ENCODE results near the gene LY86. TPM values are rescaled to one million over a fixed set of nuclear protein-coding genes. Genes with fewer than 3 reads are reported as not detected.
A peak's percentile ranks its signal among the peaks of the same experiment; 100 is the strongest.

The LY86 gene
- total and polyA plus RNA-seq, 9 of the 15 experiments (the other 6 are each of a cell fraction or from before 2014, with no cell fraction given) = 0.08 to 0.20 TPM; not detected in 7

- TF ChIP-seq ZFP1 (CRISPR knock-in tag; IDR thresholded peaks at IDR 0.05) (no peak), ZNF143 (CRISPR knock-in tag; IDR thresholded peaks at IDR 0.05) (no peak), FOXK2 (conservative IDR thresholded peaks at IDR 0.05 in 1 of 2, IDR thresholded peaks at IDR 0.05 in 1 of 2; ENCODE audit: low read depth in 2 of 2) (no peak), HNRNPH1 (optimal IDR thresholded peaks at IDR 0.05; ENCODE audit: low read depth, low read length) (no peak), ZKSCAN3 (CRISPR knock-in tag; IDR thresholded peaks at IDR 0.05) (no peak), MAFK (IDR thresholded peaks at IDR 0.05; ENCODE audit: low read length) (no peak)
- TF ChIP-seq, protein P1, sequence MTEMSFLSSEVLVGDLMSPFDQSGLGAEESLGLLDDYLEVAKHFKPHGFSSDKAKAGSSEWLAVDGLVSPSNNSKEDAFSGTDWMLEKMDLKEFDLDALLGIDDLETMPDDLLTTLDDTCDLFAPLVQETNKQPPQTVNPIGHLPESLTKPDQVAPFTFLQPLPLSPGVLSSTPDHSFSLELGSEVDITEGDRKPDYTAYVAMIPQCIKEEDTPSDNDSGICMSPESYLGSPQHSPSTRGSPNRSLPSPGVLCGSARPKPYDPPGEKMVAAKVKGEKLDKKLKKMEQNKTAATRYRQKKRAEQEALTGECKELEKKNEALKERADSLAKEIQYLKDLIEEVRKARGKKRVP (CRISPR knock-in tag; IDR thresholded peaks at IDR 0.05) = peak; percentile 60; the same call in 1 of the 2 replicates
Measured at GRCh38 chr6:6557886-6558285, 30.6 kb upstream of the LY86 start (continued).

DNA sequence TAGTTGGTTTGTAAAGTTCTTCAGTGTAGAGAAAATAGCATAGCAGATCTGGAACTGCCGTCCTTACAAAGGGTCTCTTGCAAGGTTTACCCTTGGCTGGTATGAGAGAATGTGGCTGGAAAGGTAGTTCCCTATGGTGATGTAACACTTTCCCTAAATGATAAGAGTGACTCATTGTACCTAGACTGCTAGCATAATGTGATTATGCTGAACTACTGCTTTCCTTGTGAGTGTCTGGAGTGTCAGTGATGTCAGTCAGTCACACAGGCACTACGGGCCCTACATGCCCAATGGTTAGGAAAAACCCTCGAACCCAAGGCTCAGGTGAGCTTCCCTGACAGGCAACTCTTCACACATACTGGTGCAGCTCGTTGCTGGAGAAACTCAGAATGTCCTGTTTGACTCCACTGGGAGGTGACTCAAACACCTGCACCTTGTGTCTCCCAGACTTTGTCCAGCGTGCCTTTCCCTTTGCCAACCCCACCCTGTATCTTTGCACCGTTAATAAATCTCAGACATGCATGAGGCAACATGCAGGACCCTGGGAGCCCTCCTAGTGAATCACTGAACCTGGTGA, 28.4 kb upstream of the LY86 start:
- peaks cover 0 to 3% of the 10 kb centered on the region in 2 experiments; a peak in 1 of 5 replicates for H3K4me1 ChIP-seq (replicated peaks in 1 of 2; ENCODE audit: control insufficient read depth in 2 of 2, insufficient read depth in 2 of 2, low read length in 2 of 2)
- H3K36me3 ChIP-seq (ENCODE audit: control insufficient read depth, insufficient read depth, low read length) = no peaks in the 10 kb centered on the region
- no peak overlapping the region for H3K4me2 ChIP-seq (ENCODE audit: insufficient read depth, low read length)
- ChIA-PET CTCF (ENCODE audit: low intra/inter-chr PET ratio) (no interaction called here), POLR2A (no interaction called here)
- FAIRE-seq (no peak), ATAC-seq (no peak), DNase-seq (ENCODE audit: extremely low read depth in 1 of 4, low spot score in 3 of 4) (no peak)
- in situ Hi-C loops (cut with MboI) (no loop called here), intact Hi-C loops (cut with micrococcal nuclease) (loop anchor here (5.0 to 10.0 kb wide), 3 partner anchors 87 to 697 kb away; no protein-coding TSS in a partner anchor)
- no peaks in the 10 kb centered on the region for H3K9me3 ChIP-seq (replicated peaks; ENCODE audit: control insufficient read depth, insufficient read depth, low read depth, low read length)
- BruUV-seq (replicated peaks) = no TSS peak
- H2AFZ ChIP-seq (ENCODE audit: low read depth, low read length) = no peak overlapping the region
- 0% methylated on average over 6 of the region's 6 CpGs for WGBS (ENCODE audit: insufficient coverage, low coverage, missing lambda C conversion rate)
- no peaks in the 10 kb centered on the region for H3K9me1 ChIP-seq (ENCODE audit: control insufficient read depth, insufficient read depth, low read length)
- H3K27me3 ChIP-seq (ENCODE audit: control insufficient read depth in 2 of 2, insufficient read depth in 2 of 2, low read length in 2 of 2) = peaks cover 0 to 17% of the 10 kb centered on the region in 2 experiments; a peak in 2 of 5 replicates
- H4K20me1 ChIP-seq (replicated peaks; ENCODE audit: control insufficient read depth, insufficient read depth, low read length) = no peaks in the 10 kb centered on the region
- H3K79me2 ChIP-seq (ENCODE audit: control insufficient read depth, insufficient read depth, low read length) = no peaks in the 10 kb centered on the region
- H3K4me3 ChIP-seq = no peak overlapping the region
- no peak overlapping the region for H3K9ac ChIP-seq (ENCODE audit: insufficient read depth in 1 of 2, low read depth in 2 of 2, low read length in 2 of 2)
- H3K27ac ChIP-seq (ENCODE audit: extremely low read depth, low read depth, low read length) = no peak overlapping the region
- TF ChIP-seq, protein P2, sequence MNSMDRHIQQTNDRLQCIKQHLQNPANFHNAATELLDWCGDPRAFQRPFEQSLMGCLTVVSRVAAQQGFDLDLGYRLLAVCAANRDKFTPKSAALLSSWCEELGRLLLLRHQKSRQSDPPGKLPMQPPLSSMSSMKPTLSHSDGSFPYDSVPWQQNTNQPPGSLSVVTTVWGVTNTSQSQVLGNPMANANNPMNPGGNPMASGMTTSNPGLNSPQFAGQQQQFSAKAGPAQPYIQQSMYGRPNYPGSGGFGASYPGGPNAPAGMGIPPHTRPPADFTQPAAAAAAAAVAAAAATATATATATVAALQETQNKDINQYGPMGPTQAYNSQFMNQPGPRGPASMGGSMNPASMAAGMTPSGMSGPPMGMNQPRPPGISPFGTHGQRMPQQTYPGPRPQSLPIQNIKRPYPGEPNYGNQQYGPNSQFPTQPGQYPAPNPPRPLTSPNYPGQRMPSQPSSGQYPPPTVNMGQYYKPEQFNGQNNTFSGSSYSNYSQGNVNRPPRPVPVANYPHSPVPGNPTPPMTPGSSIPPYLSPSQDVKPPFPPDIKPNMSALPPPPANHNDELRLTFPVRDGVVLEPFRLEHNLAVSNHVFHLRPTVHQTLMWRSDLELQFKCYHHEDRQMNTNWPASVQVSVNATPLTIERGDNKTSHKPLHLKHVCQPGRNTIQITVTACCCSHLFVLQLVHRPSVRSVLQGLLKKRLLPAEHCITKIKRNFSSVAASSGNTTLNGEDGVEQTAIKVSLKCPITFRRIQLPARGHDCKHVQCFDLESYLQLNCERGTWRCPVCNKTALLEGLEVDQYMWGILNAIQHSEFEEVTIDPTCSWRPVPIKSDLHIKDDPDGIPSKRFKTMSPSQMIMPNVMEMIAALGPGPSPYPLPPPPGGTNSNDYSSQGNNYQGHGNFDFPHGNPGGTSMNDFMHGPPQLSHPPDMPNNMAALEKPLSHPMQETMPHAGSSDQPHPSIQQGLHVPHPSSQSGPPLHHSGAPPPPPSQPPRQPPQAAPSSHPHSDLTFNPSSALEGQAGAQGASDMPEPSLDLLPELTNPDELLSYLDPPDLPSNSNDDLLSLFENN (IDR thresholded peaks at IDR 0.05; ENCODE audit: low read depth in 2 of 2, low read length in 2 of 2) = no peak
- no peak for TF ChIP-seq NRF1 (conservative IDR thresholded peaks at IDR 0.05 in 1 of 2, IDR thresholded peaks at IDR 0.05 in 1 of 2)
- TF ChIP-seq JUN (IDR thresholded peaks at IDR 0.05; ENCODE audit: borderline replicate concordance, low read depth, low read length) = peak; percentile 56; the same call in 1 of the 2 replicates
- TF ChIP-seq JUN (CRISPR knock-in tag; IDR thresholded peaks at IDR 0.05; ENCODE audit: borderline replicate concordance) = no peak
- peak; percentile 79 for TF ChIP-seq FOSL1 (tag; conservative IDR thresholded peaks at IDR 0.05)
- TF ChIP-seq GABPA (tag; conservative IDR thresholded peaks at IDR 0.05; ENCODE audit: low read depth) = no peak
- TF ChIP-seq ILK (tag; IDR thresholded peaks at IDR 0.05; ENCODE audit: borderline replicate concordance, low read depth) = no peak
